NCI-H2081 (cell line): ENCODE measurements around the gene GGN.
"Not testable (repeated sequence)": the region's sequence is repeated elsewhere in the genome, so short reads cannot be mapped to it uniquely, and the experiment has no call there.

Experiments used
- DNase-seq, 2 experiments: peaks; one replicate each; lab custom pipeline; 2025; lab: John Stamatoyannopoulos, UW

GGN gene

GRCh38 chr19:38387550-38388348, at the start of gene GGN:
GGN (minus strand) TSS chr19:38388034; CDS start chr19:38387261, 773 bp downstream.
- DNase-seq, result peak; percentile 39 to 55

GRCh38 chr19:38437295-38437694, 49.5 kb upstream of the GGN start:
- DNase-seq, result no peak

- DNase-seq, result no peak
Observed at GRCh38 chr19:38434549-38435051, 46.8 kb upstream of the GGN start.

GRCh38 chr19:38433268-38433733, 45.5 kb upstream of the GGN start, which contains the start of gene RYR1:
RYR1 (plus strand) TSS chr19:38433691; CDS start chr19:38433830, 139 bp downstream.
- no peak for DNase-seq

- no peak for DNase-seq
Observed at GRCh38 chr19:38430931-38431330, 43.1 kb upstream of the GGN start.

- DNase-seq, result no peak
Observed at GRCh38 chr19:38429811-38430156, 42.0 kb upstream of the GGN start.

- DNase-seq, result no peak
Observed at GRCh38 chr19:38429055-38429810, 41.4 kb upstream of the GGN start.

- DNase-seq, result not testable (repeated sequence)
Observed at GRCh38 chr19:38427035-38427677, 39.3 kb upstream of the GGN start.

- no peak for DNase-seq
Observed at GRCh38 chr19:38425810-38426466, 38.1 kb upstream of the GGN start, which contains the start of gene RASGRP4. RASGRP4 (minus strand) TSS chr19:38426219; CDS start chr19:38426091, 128 bp downstream.

GRCh38 chr19:38425222-38425809, 37.5 kb upstream of the GGN start:
- no peak for DNase-seq

- no peak for DNase-seq
Observed at GRCh38 chr19:38424272-38424671, 36.4 kb upstream of the GGN start.

GRCh38 chr19:38422438-38422837, 34.6 kb upstream of the GGN start:
- no peak for DNase-seq

GRCh38 chr19:38421856-38422255, 34.0 kb upstream of the GGN start:
- no peak for DNase-seq

GRCh38 chr19:38420935-38421334, 33.1 kb upstream of the GGN start:
- no peak for DNase-seq

GRCh38 chr19:38417544-38418506, 30.0 kb upstream of the GGN start:
- DNase-seq, result peak; percentile 10 to 27

GRCh38 chr19:38417146-38417543, 29.3 kb upstream of the GGN start:
- no peak for DNase-seq

- DNase-seq, result no peak
Observed at GRCh38 chr19:38413416-38413815, 25.6 kb upstream of the GGN start.

GRCh38 chr19:38412961-38413360, 25.1 kb upstream of the GGN start:
- no peak for DNase-seq

GRCh38 chr19:38412491-38412890, 24.7 kb upstream of the GGN start:
- DNase-seq, result no peak

GRCh38 chr19:38411898-38412297, 24.1 kb upstream of the GGN start:
- DNase-seq, result not testable (repeated sequence)
